HepG2 (cell line): ENCODE data around the gene RAB3GAP1. TPM values are rescaled to one million over a fixed set of nuclear protein-coding genes. Genes with fewer than 3 reads are reported as not detected.

Source experiments
- ARID3A ChIP-seq: IDR thresholded peaks from 2 replicates; pipeline ENCODE4 v1.6.1; 2012; ENCODE audit warnings: low read depth, low read length, improper control_type of control experiment
- EP300 ChIP-seq, 3 experiments: sonication (generic) in 1 of 3; formaldehyde crosslinking in 1 of 3; IDR thresholded peaks; 2 replicates each; pipeline versions ENCODE4 v1.5.1 to v1.6.1; 2011 to 2020; ENCODE audit warnings: low read depth in 2 of 3, low read length in 2 of 3, borderline replicate concordance in 1 of 3, improper control_type of control experiment in 1 of 3, mild to moderate bottlenecking in 1 of 3, missing genetic modification reagents in 1 of 3, moderate library complexity in 1 of 3
- FOXA1 ChIP-seq, 2 experiments: fragments of 450-650 bp in 1 of 2; sonication (generic) in 1 of 2; formaldehyde crosslinking in 1 of 2; IDR thresholded peaks; 2 replicates each; pipeline versions ENCODE4 v1.4.0 to v1.6.1; 2016 to 2020; ENCODE audit warnings: missing genetic modification reagents in 1 of 2
- HES4 ChIP-seq: sonication (generic); formaldehyde crosslinking; IDR thresholded peaks from 2 replicates; pipeline ENCODE4 v1.9.0; 2021; ENCODE audit warnings: mild to moderate bottlenecking, missing genetic modification reagents, borderline replicate concordance
- RXRA ChIP-seq: sonication (generic); formaldehyde crosslinking; IDR thresholded peaks from 2 replicates; pipeline ENCODE4 v1.5.1; 2020; ENCODE audit warnings: missing genetic modification reagents
- TARDBP ChIP-seq: sonication (generic); formaldehyde crosslinking; IDR thresholded peaks from 2 replicates; pipeline ENCODE4 v1.8.0; 2022; ENCODE audit warnings: mild to moderate bottlenecking, missing genetic modification reagents
- ZFP62 ChIP-seq: sonication (generic); formaldehyde crosslinking; IDR thresholded peaks from 2 replicates; pipeline ENCODE4 v1.4.0; 2020; ENCODE audit warnings: missing genetic modification reagents
- ZKSCAN5 ChIP-seq: sonication (generic); formaldehyde crosslinking; IDR thresholded peaks from 2 replicates; pipeline ENCODE4 v1.5.1; 2020; ENCODE audit warnings: mild to moderate bottlenecking, missing genetic modification reagents
- ZNF367 ChIP-seq: sonication (generic); formaldehyde crosslinking; IDR thresholded peaks from 2 replicates; pipeline ENCODE4 v1.4.0; 2020; ENCODE audit warnings: missing genetic modification reagents, borderline replicate concordance
- ZNF546 ChIP-seq: sonication (generic); formaldehyde crosslinking; conservative IDR thresholded peaks from 2 replicates; pipeline ENCODE4 v1.8.1; 2023; ENCODE audit warnings: mild to moderate bottlenecking, missing genetic modification reagents
- ZNF652 ChIP-seq: IDR thresholded peaks from 2 replicates; pipeline ENCODE4 v1.6.1; 2016; ENCODE audit warnings: low read depth, borderline replicate concordance
- ZNF660 ChIP-seq: sonication (generic); formaldehyde crosslinking; IDR thresholded peaks from 2 replicates; pipeline ENCODE4 v1.5.1; 2020; ENCODE audit warnings: mild to moderate bottlenecking, low read depth, missing genetic modification reagents, borderline replicate concordance
- ZNF780A ChIP-seq: sonication (generic); formaldehyde crosslinking; IDR thresholded peaks from 2 replicates; pipeline ENCODE4 v1.8.0; 2022; ENCODE audit warnings: mild to moderate bottlenecking, missing genetic modification reagents, moderate library complexity
- ZNF781 ChIP-seq: sonication (generic); formaldehyde crosslinking; IDR thresholded peaks from 2 replicates; pipeline ENCODE4 v1.5.1; 2020; ENCODE audit warnings: borderline replicate concordance, mild to moderate bottlenecking, missing genetic modification reagents; ENCODE audit errors: not compliant biosample characterization
- ZNF841 ChIP-seq: sonication (generic); formaldehyde crosslinking; IDR thresholded peaks from 2 replicates; pipeline ENCODE4 v1.8.1; 2023; ENCODE audit warnings: missing genetic modification reagents, borderline replicate concordance
- polyA plus RNA-seq, 8 experiments: library from polyadenylated mRNA; depleted of rRNA in 3 of 8; stranded (reverse) in 7 of 8; unstranded in 1 of 8; fragments of >200 nt; fragmentation: Illumina TruSeq in 4 of 8; extraction: Trizol in 4 of 8; gene quantifications; 2 replicates each; pipeline versions ENCODE4 v1.2.1 to v1.2.3, GENCODE V29; 2011 to 2016; ENCODE audit warnings: low read depth in 4 of 8, missing spikeins in 1 of 8, mixed read lengths in 1 of 8; ENCODE audit not compliant: insufficient read depth in 1 of 8
- total RNA-seq, 5 experiments: library from RNA; depleted of rRNA; stranded (reverse); fragments of >200 nt; fragmentation: Illumina TruSeq; extraction: Trizol; gene quantifications; 2 replicates each; pipeline ENCODE4 v1.2.3, GENCODE V29; 2016; ENCODE audit warnings: low read depth in 1 of 5
- TF ChIP-seq, protein P1 (sequence below): sonication (generic); formaldehyde crosslinking; IDR thresholded peaks from 2 replicates; pipeline ENCODE4 v1.8.0; 2022; ENCODE audit warnings: mild to moderate bottlenecking, missing genetic modification reagents
- TF ChIP-seq, protein P2 (sequence below): IDR thresholded peaks from 2 replicates; pipeline ENCODE4 v1.6.1; 2016; ENCODE audit warnings: low read depth, missing genetic modification reagents, missing compliant biosample characterization

Gene RAB3GAP1
- total and polyA plus RNA-seq, 2 of the 13 experiments (the other 11 are each of a cell fraction or from before 2014, with no cell fraction given) = 15.2 to 48.8 TPM

DNA sequence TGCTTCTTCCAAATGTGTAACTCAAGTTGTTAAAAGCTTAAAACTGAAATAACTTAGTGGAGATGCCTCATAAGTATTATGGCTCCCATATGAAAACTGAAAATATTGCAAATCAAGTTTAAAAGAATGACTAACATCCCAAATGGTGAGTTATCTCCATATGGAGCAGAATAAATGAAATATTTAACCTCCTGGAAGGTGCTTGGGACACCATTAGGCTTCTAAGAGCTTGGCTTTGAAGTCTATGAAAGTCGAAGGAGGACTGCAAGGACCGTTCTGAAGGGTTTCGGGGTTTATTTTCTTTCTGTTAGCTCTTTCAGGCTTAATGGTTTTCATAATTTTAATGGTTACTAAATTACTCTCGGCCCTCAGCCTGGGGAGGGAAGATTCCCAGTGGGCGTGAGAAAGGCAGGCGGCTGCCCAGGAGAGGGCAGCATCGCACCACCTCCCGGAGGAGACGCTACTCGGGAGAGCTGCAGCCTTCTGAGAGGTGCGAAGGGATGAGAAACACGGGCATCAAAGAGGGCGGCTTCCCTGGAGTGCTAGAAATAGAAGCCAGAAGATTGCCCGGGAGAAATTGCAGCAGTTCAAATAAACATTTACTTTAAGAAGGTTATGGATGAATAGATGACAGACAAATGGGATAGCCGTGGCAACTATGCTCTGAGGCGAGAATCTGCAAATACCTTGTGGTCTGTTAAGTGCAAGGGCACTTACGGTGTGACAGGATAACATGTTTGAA lies 47.9 kb upstream of the RAB3GAP1 start (continued):
- TF ChIP-seq ZNF841 (CRISPR knock-in tag) (no peak), ZNF367 (no peak), ZKSCAN5 (CRISPR knock-in tag) (0 out of 2 replicates have a peak, but pooled peaks have one; percentile 15), ZNF781 (CRISPR knock-in tag) (no peak), HES4 (CRISPR knock-in tag) (no peak), ZNF780A (CRISPR knock-in tag) (no peak), ZNF652 (CRISPR knock-in tag) (0 out of 2 replicates have a peak, but pooled peaks have one; percentile 14), FOXA1 (IDR thresholded peaks at IDR 0.05) (no peak), FOXA1 (CRISPR knock-in tag; IDR thresholded peaks at IDR 0.05) (no peak), ARID3A (no peak), ZFP62 (no peak), ZNF546 (CRISPR knock-in tag) (no peak), EP300 (IDR thresholded peaks at IDR 0.05; ENCODE audit: low read depth in 2 of 2, low read length in 2 of 2) (no peak), EP300 (CRISPR knock-in tag; IDR thresholded peaks at IDR 0.05; ENCODE audit: borderline replicate concordance) (no peak), RXRA (CRISPR knock-in tag) (no peak), ZNF660 (CRISPR knock-in tag) (no peak), TARDBP (CRISPR knock-in tag) (no peak)
- TF ChIP-seq, protein P1, sequence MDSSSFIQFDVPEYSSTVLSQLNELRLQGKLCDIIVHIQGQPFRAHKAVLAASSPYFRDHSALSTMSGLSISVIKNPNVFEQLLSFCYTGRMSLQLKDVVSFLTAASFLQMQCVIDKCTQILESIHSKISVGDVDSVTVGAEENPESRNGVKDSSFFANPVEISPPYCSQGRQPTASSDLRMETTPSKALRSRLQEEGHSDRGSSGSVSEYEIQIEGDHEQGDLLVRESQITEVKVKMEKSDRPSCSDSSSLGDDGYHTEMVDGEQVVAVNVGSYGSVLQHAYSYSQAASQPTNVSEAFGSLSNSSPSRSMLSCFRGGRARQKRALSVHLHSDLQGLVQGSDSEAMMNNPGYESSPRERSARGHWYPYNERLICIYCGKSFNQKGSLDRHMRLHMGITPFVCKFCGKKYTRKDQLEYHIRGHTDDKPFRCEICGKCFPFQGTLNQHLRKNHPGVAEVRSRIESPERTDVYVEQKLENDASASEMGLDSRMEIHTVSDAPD (CRISPR knock-in tag) = no peak
- TF ChIP-seq, protein P2, sequence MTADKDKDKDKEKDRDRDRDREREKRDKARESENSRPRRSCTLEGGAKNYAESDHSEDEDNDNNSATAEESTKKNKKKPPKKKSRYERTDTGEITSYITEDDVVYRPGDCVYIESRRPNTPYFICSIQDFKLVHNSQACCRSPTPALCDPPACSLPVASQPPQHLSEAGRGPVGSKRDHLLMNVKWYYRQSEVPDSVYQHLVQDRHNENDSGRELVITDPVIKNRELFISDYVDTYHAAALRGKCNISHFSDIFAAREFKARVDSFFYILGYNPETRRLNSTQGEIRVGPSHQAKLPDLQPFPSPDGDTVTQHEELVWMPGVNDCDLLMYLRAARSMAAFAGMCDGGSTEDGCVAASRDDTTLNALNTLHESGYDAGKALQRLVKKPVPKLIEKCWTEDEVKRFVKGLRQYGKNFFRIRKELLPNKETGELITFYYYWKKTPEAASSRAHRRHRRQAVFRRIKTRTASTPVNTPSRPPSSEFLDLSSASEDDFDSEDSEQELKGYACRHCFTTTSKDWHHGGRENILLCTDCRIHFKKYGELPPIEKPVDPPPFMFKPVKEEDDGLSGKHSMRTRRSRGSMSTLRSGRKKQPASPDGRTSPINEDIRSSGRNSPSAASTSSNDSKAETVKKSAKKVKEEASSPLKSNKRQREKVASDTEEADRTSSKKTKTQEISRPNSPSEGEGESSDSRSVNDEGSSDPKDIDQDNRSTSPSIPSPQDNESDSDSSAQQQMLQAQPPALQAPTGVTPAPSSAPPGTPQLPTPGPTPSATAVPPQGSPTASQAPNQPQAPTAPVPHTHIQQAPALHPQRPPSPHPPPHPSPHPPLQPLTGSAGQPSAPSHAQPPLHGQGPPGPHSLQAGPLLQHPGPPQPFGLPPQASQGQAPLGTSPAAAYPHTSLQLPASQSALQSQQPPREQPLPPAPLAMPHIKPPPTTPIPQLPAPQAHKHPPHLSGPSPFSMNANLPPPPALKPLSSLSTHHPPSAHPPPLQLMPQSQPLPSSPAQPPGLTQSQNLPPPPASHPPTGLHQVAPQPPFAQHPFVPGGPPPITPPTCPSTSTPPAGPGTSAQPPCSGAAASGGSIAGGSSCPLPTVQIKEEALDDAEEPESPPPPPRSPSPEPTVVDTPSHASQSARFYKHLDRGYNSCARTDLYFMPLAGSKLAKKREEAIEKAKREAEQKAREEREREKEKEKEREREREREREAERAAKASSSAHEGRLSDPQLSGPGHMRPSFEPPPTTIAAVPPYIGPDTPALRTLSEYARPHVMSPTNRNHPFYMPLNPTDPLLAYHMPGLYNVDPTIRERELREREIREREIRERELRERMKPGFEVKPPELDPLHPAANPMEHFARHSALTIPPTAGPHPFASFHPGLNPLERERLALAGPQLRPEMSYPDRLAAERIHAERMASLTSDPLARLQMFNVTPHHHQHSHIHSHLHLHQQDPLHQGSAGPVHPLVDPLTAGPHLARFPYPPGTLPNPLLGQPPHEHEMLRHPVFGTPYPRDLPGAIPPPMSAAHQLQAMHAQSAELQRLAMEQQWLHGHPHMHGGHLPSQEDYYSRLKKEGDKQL (CRISPR knock-in tag) = no peak
